K562 (cell line): ENCODE measurements around the gene PHKB. TPM values are rescaled to one million over a fixed set of nuclear protein-coding genes. Genes with fewer than 3 reads are reported as not detected.

Experiments used
- ATAC-seq: fragments of 200-7000 bp; cut with Tn5 transposase; 3 replicates; pipeline ENCODE4 v1.9.1; 2020; ENCODE audit warnings: moderate library complexity
- BruUV-seq: library from RNA; stranded (reverse); fragments of 400-500 nt; replicated peaks from 2 replicates; lab custom pipeline; 2021; lab: Mats Ljungman, UMichigan
- CTCF ChIA-PET: fragments of 300-600 bp; formaldehyde crosslinking; extraction: SDS; loops from one replicate; lab custom pipeline; 2021; ENCODE audit warnings: low intra/inter-chr PET ratio; lab: Yijun Ruan, JAX
- POLR2A ChIA-PET: fragments of 300-600, 350-650 bp; sonication (Branson Sonifier 250); formaldehyde crosslinking; extraction: SDS; loops from one replicate; lab custom pipeline; 2021; ENCODE audit warnings: antibody characterized with exemption, inconsistent platforms; lab: Yijun Ruan, JAX
- DNase-seq, 4 experiments: peaks; one replicate each; pipeline versions ENCODE4 v3.0.0 to v3.0.0-alpha.2; 2011 to 2018; ENCODE audit warnings: low spot score in 3 of 4, mixed read lengths in 3 of 4; ENCODE audit errors: extremely low read depth in 1 of 4
- FAIRE-seq: peaks from 2 replicates; lab custom pipeline; 2011; peaks lifted over from hg19 to GRCh38; lab: Jason Lieb, UNC
- H2AFZ ChIP-seq: 2 replicates; pipeline ENCODE4 v1.6.0; 2011; ENCODE audit warnings: low read depth, low read length, control low read depth, inconsistent platforms
- H3K27ac ChIP-seq: fragments of 200-600 bp; 3 replicates; pipeline ENCODE4 v1.8.0; 2011; ENCODE audit warnings: low read depth, mild to moderate bottlenecking, control low read depth, inconsistent platforms, low read length, moderate library complexity, mixed read lengths; ENCODE audit errors: extremely low read depth
- H3K27me3 ChIP-seq, 2 experiments: fragments of 300-600 bp in 1 of 2; 2 replicates in 1 of 2; 3 replicates in 1 of 2; pipeline versions ENCODE4 v1.6.0 to v1.8.0; 2011; ENCODE audit warnings: inconsistent platforms in 2 of 2, low read length in 2 of 2, mild to moderate bottlenecking in 1 of 2, mixed read lengths in 1 of 2, moderate library complexity in 1 of 2; ENCODE audit not compliant: control insufficient read depth in 2 of 2, insufficient read depth in 2 of 2
- H3K36me3 ChIP-seq: fragments of 300-600 bp; 3 replicates; pipeline ENCODE4 v1.8.0; 2011; ENCODE audit warnings: mild to moderate bottlenecking, low read length, inconsistent platforms; ENCODE audit not compliant: control insufficient read depth, insufficient read depth
- H3K4me1 ChIP-seq, 2 experiments: fragments of 200-600 bp in 1 of 2; replicated peaks in 1 of 2; 2 replicates in 1 of 2; 3 replicates in 1 of 2; pipeline versions ENCODE4 v1.5.1 to v1.8.0; 2011; ENCODE audit warnings: inconsistent platforms in 2 of 2, low read length in 2 of 2, mild to moderate bottlenecking in 1 of 2, mixed read lengths in 1 of 2, moderate library complexity in 1 of 2; ENCODE audit not compliant: control insufficient read depth in 2 of 2, insufficient read depth in 2 of 2
- H3K4me2 ChIP-seq: 2 replicates; pipeline ENCODE4 v1.6.1; 2011; ENCODE audit warnings: low read length, control low read depth, inconsistent platforms, mixed read lengths; ENCODE audit not compliant: insufficient read depth
- H3K4me3 ChIP-seq: fragments of 200-600 bp; sonication (generic), shearing (Covaris generic); 2 replicates; pipeline ENCODE4 v1.5.1; 2016; ENCODE audit warnings: control low read depth, inconsistent platforms
- H3K79me2 ChIP-seq: fragments of 200-600 bp; 3 replicates; pipeline ENCODE4 v1.8.0; 2011; ENCODE audit warnings: low read length, inconsistent platforms; ENCODE audit not compliant: control insufficient read depth, insufficient read depth
- H3K9ac ChIP-seq, 2 experiments: 2 replicates each; pipeline versions ENCODE4 v1.6.0 to v1.6.1; 2011; ENCODE audit warnings: low read depth in 2 of 2, low read length in 2 of 2, control low read depth in 1 of 2, inconsistent platforms in 1 of 2, mild to moderate bottlenecking in 1 of 2, mixed read lengths in 1 of 2; ENCODE audit not compliant: insufficient read depth in 1 of 2
- H3K9me1 ChIP-seq: one replicate; pipeline ENCODE4 v1.6.0; 2011; ENCODE audit warnings: inconsistent platforms, mild to moderate bottlenecking, low read length, moderate library complexity; ENCODE audit not compliant: control insufficient read depth, insufficient read depth
- H3K9me3 ChIP-seq: replicated peaks from 2 replicates; pipeline ENCODE4 v1.5.1; 2011; ENCODE audit warnings: low read depth, low read length, inconsistent platforms; ENCODE audit not compliant: control insufficient read depth, insufficient read depth
- H4K20me1 ChIP-seq: replicated peaks from 2 replicates; pipeline ENCODE4 v1.6.1; 2011; ENCODE audit warnings: low read length, inconsistent platforms, mixed read lengths; ENCODE audit not compliant: control insufficient read depth, insufficient read depth
- CHD1 ChIP-seq: fragments of 200-600 bp; sonication (generic); IDR thresholded peaks from one replicate; pipeline ENCODE4 v1.6.1; 2012; ENCODE audit warnings: mild to moderate bottlenecking, moderate library complexity, low read length, inconsistent platforms
- FOXK2 ChIP-seq, 2 experiments: fragments of 450-650 bp; IDR thresholded peaks in 1 of 2; conservative IDR thresholded peaks in 1 of 2; 2 replicates each; pipeline ENCODE4 v1.6.1; 2016; ENCODE audit warnings: low read depth in 2 of 2, mild to moderate bottlenecking in 1 of 2
- HEY1 ChIP-seq: fragments of 250-450 bp; sonication (Bioruptor Pico); IDR thresholded peaks from 2 replicates; pipeline ENCODE4 v1.5.0; 2020; ENCODE audit warnings: mild to moderate bottlenecking, moderate library complexity, borderline replicate concordance
- HIVEP1 ChIP-seq: fragments of 250-450 bp; sonication (Bioruptor Pico); IDR thresholded peaks from 2 replicates; pipeline ENCODE4 v1.4.0; 2020; ENCODE audit warnings: mild to moderate bottlenecking
- KAT2B ChIP-seq: IDR thresholded peaks from one replicate; pipeline ENCODE4 v1.6.1; 2012; ENCODE audit warnings: low read depth, mild to moderate bottlenecking, control low read depth, inconsistent platforms, low read length, moderate library complexity
- MYNN ChIP-seq, 2 experiments: sonication (generic); formaldehyde crosslinking in 1 of 2; IDR thresholded peaks; 2 replicates each; pipeline versions ENCODE4 v1.5.0 to v1.6.1; 2016 to 2020; ENCODE audit warnings: antibody characterized with exemption in 1 of 2, missing genetic modification reagents in 1 of 2
- NR4A1 ChIP-seq, 2 experiments: fragments of 250-450 bp in 1 of 2; fragments of 450-650 bp in 1 of 2; sonication (Bioruptor Pico) in 1 of 2; IDR thresholded peaks; 2 replicates each; pipeline versions ENCODE4 v1.4.0 to v1.6.1; 2016 to 2020; ENCODE audit warnings: mild to moderate bottlenecking in 2 of 2, missing compliant biosample characterization in 1 of 2, missing genetic modification characterization in 1 of 2, moderate library complexity in 1 of 2
- RBM15 ChIP-seq: fragments of 200-400 bp; formaldehyde crosslinking; IDR thresholded peaks from 2 replicates; pipeline ENCODE4 v1.6.1; 2018; ENCODE audit warnings: mild to moderate bottlenecking, low read length, moderate library complexity; ENCODE audit not compliant: insufficient read depth
- SMAD1 ChIP-seq: fragments of 150-350 bp; IDR thresholded peaks from 2 replicates; pipeline ENCODE4 v1.6.1; 2014; ENCODE audit warnings: low read length, low read depth; ENCODE audit not compliant: partially characterized antibody
- TAL1 ChIP-seq: fragments of 450-650 bp; IDR thresholded peaks from 2 replicates; pipeline ENCODE4 v1.6.1; 2016; ENCODE audit warnings: mild to moderate bottlenecking
- TCF7 ChIP-seq: sonication (generic); IDR thresholded peaks from 2 replicates; pipeline ENCODE4 v1.6.1; 2016; ENCODE audit warnings: antibody characterized with exemption, borderline replicate concordance
- ZNF347 ChIP-seq: fragments of 450-650 bp; formaldehyde crosslinking; IDR thresholded peaks from 2 replicates; pipeline ENCODE4 v1.4.0; 2020; ENCODE audit warnings: low read depth, mild to moderate bottlenecking, moderate library complexity
- WGBS: fragments of 100-300 bp; shearing (Covaris generic); methylation state at CpG from one replicate; pipeline ENCODE4 v1.1.6; 2016; ENCODE audit warnings: low coverage, mixed read lengths; ENCODE audit not compliant: insufficient coverage; ENCODE audit errors: missing lambda C conversion rate; 5-methylcytosine and 5-hydroxymethylcytosine counted together
- in situ Hi-C: fragments of 300-500 bp; cut with MboI; formaldehyde crosslinking; loops from 4 replicates; pipeline ENCODE4 v1.15.0; 2018; ENCODE audit warnings: inconsistent platforms, mixed read lengths
- intact Hi-C: fragments of 100-400 bp; cut with micrococcal nuclease; formaldehyde crosslinking; loops from 2 replicates; pipeline ENCODE4 v1.14.2; 2022
- polyA plus RNA-seq, 8 experiments: library from polyadenylated mRNA; depleted of rRNA in 4 of 8; stranded (reverse) in 5 of 8; unstranded in 3 of 8; fragments of >200 nt; fragmentation: Nextera tagmentation in 2 of 8; fragmentation: Illumina TruSeq in 1 of 8; extraction: Ambion mirVana in 2 of 8; extraction: Trizol in 1 of 8; gene quantifications; 2 replicates each; pipeline versions ENCODE4 v1.2.1 to v1.2.3, GENCODE V29; 2011 to 2014; ENCODE audit warnings: inconsistent platforms in 1 of 8, missing spikeins in 1 of 8
- total RNA-seq, 7 experiments: library from RNA; depleted of rRNA in 6 of 7; stranded (reverse); fragments of >200 nt in 6 of 7; fragmentation: Illumina TruSeq in 2 of 7; extraction: Trizol in 2 of 7; gene quantifications; 2 replicates each; pipeline versions ENCODE4 v1.2.1 to v1.2.3, GENCODE V29; 2011 to 2021; ENCODE audit warnings: low replicate concordance in 1 of 7
- TF ChIP-seq, protein P1 (sequence below): fragments of 450-650 bp; IDR thresholded peaks from 2 replicates; pipeline ENCODE4 v1.6.1; 2018; ENCODE audit not compliant: partially characterized antibody
- TF ChIP-seq, protein P2 (sequence below): fragments of 450-650 bp; formaldehyde crosslinking; conservative IDR thresholded peaks from 2 replicates; pipeline ENCODE4 v1.4.0; 2022; ENCODE audit warnings: mild to moderate bottlenecking, missing genetic modification characterization
- TF ChIP-seq, protein P3 (sequence below): sonication (generic); formaldehyde crosslinking; IDR thresholded peaks from 2 replicates; pipeline ENCODE4 v1.4.0; 2020; ENCODE audit warnings: mild to moderate bottlenecking, missing genetic modification reagents

Gene PHKB
- total and polyA plus RNA-seq, 9 of the 15 experiments (the other 6 are each of a cell fraction or from before 2014, with no cell fraction given): 24.7 to 92.3 (median 67.0) TPM

DNA sequence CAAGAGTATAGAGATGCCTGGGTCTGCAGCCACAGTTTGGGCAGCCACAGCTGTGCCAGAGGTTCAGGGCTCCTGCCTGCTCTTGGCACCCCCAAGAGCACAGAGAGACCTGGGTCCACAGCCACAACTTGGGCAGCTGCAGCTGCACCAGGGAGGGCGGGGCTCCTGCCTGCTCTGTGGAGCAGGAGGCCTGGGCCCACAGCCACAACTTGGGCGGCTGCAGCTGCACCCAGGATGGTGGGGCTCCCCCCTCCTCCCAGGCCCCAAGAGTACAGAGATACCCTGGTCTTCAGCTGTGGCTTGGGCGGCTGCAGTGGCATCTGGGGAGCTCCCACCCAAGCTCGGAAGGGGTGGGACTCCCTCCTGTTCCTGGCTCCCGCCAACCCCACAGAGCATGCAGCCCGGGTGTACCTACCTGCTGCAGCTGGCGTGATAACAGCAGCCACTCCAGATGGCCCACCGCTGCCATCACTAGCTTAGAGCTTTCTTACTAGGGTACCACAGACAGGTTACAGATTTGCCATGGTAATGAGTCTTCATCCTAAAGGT lies 72.7 kb downstream of the PHKB start:
- Histone ChIP-seq H4K20me1 (no peaks in the 10 kb centered on the region), H3K9me3 (no peaks in the 10 kb centered on the region), H3K27me3 (no peaks in the 10 kb centered on the region), H3K9ac (no peak overlapping the region), H3K4me2 (no peak overlapping the region), H3K79me2 (no peaks in the 10 kb centered on the region), H3K4me3 (no peak overlapping the region), H3K4me1 (no peaks in the 10 kb centered on the region; a peak in 1 of 5 replicates), H3K27ac (no peak overlapping the region), H2AFZ (no peak overlapping the region), H3K9me1 (no peaks in the 10 kb centered on the region), H3K36me3 (peaks cover 26% of the 10 kb centered on the region)
- no TSS peak for BruUV-seq
- intact Hi-C loops: no loop called here
- WGBS: 90% methylated on average over 6 of the region's 8 CpGs
- DNase-seq (no peak), ATAC-seq (no peak), FAIRE-seq (no peak)
- in situ Hi-C loops: no loop called here
- ChIA-PET CTCF (no interaction called here), POLR2A (no interaction called here)
- no peak for TF ChIP-seq SMAD1
- no peak for TF ChIP-seq HEY1 (CRISPR knock-in tag)
- TF ChIP-seq HIVEP1 (CRISPR knock-in tag): no peak
- TF ChIP-seq, protein P1, sequence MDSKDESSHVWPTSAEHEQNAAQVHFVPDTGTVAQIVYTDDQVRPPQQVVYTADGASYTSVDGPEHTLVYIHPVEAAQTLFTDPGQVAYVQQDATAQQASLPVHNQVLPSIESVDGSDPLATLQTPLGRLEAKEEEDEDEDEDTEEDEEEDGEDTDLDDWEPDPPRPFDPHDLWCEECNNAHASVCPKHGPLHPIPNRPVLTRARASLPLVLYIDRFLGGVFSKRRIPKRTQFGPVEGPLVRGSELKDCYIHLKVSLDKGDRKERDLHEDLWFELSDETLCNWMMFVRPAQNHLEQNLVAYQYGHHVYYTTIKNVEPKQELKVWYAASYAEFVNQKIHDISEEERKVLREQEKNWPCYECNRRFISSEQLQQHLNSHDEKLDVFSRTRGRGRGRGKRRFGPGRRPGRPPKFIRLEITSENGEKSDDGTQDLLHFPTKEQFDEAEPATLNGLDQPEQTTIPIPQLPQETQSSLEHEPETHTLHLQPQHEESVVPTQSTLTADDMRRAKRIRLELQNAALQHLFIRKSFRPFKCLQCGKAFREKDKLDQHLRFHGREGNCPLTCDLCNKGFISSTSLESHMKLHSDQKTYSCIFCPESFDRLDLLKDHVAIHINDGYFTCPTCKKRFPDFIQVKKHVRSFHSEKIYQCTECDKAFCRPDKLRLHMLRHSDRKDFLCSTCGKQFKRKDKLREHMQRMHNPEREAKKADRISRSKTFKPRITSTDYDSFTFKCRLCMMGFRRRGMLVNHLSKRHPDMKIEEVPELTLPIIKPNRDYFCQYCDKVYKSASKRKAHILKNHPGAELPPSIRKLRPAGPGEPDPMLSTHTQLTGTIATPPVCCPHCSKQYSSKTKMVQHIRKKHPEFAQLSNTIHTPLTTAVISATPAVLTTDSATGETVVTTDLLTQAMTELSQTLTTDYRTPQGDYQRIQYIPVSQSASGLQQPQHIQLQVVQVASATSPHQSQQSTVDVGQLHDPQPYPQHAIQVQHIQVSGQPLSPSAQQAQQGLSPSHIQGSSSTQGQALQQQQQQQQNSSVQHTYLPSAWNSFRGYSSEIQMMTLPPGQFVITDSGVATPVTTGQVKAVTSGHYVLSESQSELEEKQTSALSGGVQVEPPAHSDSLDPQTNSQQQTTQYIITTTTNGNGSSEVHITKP: no peak
- TF ChIP-seq FOXK2 (conservative IDR thresholded peaks at IDR 0.05 in 1 of 2, IDR thresholded peaks at IDR 0.05 in 1 of 2; ENCODE audit: low read depth in 2 of 2): no peak
- TF ChIP-seq, protein P2, sequence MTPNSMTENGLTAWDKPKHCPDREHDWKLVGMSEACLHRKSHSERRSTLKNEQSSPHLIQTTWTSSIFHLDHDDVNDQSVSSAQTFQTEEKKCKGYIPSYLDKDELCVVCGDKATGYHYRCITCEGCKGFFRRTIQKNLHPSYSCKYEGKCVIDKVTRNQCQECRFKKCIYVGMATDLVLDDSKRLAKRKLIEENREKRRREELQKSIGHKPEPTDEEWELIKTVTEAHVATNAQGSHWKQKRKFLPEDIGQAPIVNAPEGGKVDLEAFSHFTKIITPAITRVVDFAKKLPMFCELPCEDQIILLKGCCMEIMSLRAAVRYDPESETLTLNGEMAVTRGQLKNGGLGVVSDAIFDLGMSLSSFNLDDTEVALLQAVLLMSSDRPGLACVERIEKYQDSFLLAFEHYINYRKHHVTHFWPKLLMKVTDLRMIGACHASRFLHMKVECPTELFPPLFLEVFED (CRISPR knock-in tag): no peak
- TF ChIP-seq, protein P3, sequence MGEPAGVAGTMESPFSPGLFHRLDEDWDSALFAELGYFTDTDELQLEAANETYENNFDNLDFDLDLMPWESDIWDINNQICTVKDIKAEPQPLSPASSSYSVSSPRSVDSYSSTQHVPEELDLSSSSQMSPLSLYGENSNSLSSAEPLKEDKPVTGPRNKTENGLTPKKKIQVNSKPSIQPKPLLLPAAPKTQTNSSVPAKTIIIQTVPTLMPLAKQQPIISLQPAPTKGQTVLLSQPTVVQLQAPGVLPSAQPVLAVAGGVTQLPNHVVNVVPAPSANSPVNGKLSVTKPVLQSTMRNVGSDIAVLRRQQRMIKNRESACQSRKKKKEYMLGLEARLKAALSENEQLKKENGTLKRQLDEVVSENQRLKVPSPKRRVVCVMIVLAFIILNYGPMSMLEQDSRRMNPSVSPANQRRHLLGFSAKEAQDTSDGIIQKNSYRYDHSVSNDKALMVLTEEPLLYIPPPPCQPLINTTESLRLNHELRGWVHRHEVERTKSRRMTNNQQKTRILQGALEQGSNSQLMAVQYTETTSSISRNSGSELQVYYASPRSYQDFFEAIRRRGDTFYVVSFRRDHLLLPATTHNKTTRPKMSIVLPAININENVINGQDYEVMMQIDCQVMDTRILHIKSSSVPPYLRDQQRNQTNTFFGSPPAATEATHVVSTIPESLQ (CRISPR knock-in tag): no peak
- TF ChIP-seq NR4A1 (CRISPR knock-in tag; IDR thresholded peaks at IDR 0.05): no peak
- TF ChIP-seq NR4A1 (tag; IDR thresholded peaks at IDR 0.05): no peak
- TF ChIP-seq KAT2B: no peak
- TF ChIP-seq TAL1: no peak
- TF ChIP-seq MYNN (IDR thresholded peaks at IDR 0.05): no peak
- no peak for TF ChIP-seq MYNN (CRISPR knock-in tag; IDR thresholded peaks at IDR 0.05)
- no peak for TF ChIP-seq TCF7
- TF ChIP-seq ZNF347: no peak
- no peak for TF ChIP-seq RBM15
- TF ChIP-seq CHD1: no peak
